Measurements from ENCODE around the gene NOCT. TPM values are rescaled to one million over a fixed set of nuclear protein-coding genes. Genes with fewer than 3 reads are reported as not detected.

Gene NOCT
- total and polyA plus RNA-seq, 2 donors (not counting 1 experiment from before 2014, with no cell fraction given): 2.6 to 3.8 TPM

DNA sequence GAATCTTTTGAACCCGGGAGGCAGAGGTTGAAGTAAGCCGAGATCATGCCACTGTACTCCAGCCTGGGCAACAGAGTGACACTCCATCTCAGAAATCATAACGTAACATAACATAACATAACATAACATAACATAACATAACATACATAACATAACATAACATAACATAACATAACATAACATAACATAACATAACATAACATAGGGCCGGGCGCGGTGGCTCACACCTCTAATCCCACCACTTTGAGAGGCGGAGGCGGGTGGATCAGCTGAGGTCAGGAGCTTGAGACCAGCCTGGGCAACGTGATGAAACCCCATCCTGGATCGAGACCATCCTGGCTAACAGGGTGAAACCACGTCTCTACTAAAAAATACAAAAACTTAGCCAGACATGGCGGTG lies 76.7 kb downstream of the NOCT start:
- Histone ChIP-seq H3K9me3 (ENCODE audit: control extremely low read depth in 1 of 3, control insufficient read depth in 2 of 3, insufficient read depth in 1 of 3, low read length in 2 of 3) (no peaks in the 10 kb centered on the region), H3K27me3 (replicated peaks in 1 of 4; ENCODE audit: control extremely low read depth in 1 of 4, control insufficient read depth in 3 of 4, insufficient read depth in 4 of 4, low read length in 3 of 4) (no peaks in the 10 kb centered on the region), H3K4me2 (replicated peaks; ENCODE audit: low read depth, low read length, poor library complexity, severe bottlenecking) (no peak overlapping the region), H2AFZ (ENCODE audit: insufficient read depth, low read depth, low read length, poor library complexity, severe bottlenecking) (no peak overlapping the region), H3K9ac (ENCODE audit: low read length) (no peak overlapping the region), H3K4me3 (ENCODE audit: control extremely low read depth in 1 of 5, extremely low read depth in 1 of 5, insufficient read depth in 1 of 5, low read depth in 2 of 5, low read length in 4 of 5) (no peak overlapping the region), H4K20me1 (ENCODE audit: control insufficient read depth, insufficient read depth, low read length, poor library complexity, severe bottlenecking) (no peaks in the 10 kb centered on the region), H3K4me1 (ENCODE audit: control insufficient read depth in 2 of 2, insufficient read depth in 2 of 2, low read length in 2 of 2) (no peaks in the 10 kb centered on the region), H3K79me2 (ENCODE audit: control insufficient read depth, insufficient read depth, low read length) (no peaks in the 10 kb centered on the region), H3K27ac (ENCODE audit: low read length in 2 of 2) (no peak overlapping the region), H3K36me3 (replicated peaks in 1 of 2; ENCODE audit: control extremely low read depth in 1 of 2, control insufficient read depth in 1 of 2, extremely low read depth in 1 of 2, insufficient read depth in 2 of 2, low read length in 1 of 2) (no peaks in the 10 kb centered on the region)
- Mint-ChIP-seq H3K9me3 (ENCODE audit: insufficient read depth) (no peaks in the 10 kb centered on the region), H3K4me1 (no peaks in the 10 kb centered on the region), H3K27me3 (no peaks in the 10 kb centered on the region), H3K27ac (no peak overlapping the region), H3K4me3 (no peak overlapping the region)
- POLR2A ChIA-PET: no interaction called here
- intact Hi-C loops (cut with micrococcal nuclease): no loop called here
- ATAC-seq (ENCODE audit: low read depth): no peak
- no peak for DNase-seq
- CTCF ChIA-PET: interaction anchor here (0.7 kb wide), 1 partner anchor 126 kb away, joined by 4 read pairs; no protein-coding TSS in a partner anchor
- WGBS (ENCODE audit: insufficient coverage): 86% methylated on average over 7 of the region's 12 CpGs
- no peak for TF ChIP-seq EZH2 (IDR thresholded peaks at IDR 0.05; ENCODE audit: borderline replicate concordance, insufficient read depth, low read depth, low read length, poor library complexity, severe bottlenecking)
- TF ChIP-seq, protein P1, sequence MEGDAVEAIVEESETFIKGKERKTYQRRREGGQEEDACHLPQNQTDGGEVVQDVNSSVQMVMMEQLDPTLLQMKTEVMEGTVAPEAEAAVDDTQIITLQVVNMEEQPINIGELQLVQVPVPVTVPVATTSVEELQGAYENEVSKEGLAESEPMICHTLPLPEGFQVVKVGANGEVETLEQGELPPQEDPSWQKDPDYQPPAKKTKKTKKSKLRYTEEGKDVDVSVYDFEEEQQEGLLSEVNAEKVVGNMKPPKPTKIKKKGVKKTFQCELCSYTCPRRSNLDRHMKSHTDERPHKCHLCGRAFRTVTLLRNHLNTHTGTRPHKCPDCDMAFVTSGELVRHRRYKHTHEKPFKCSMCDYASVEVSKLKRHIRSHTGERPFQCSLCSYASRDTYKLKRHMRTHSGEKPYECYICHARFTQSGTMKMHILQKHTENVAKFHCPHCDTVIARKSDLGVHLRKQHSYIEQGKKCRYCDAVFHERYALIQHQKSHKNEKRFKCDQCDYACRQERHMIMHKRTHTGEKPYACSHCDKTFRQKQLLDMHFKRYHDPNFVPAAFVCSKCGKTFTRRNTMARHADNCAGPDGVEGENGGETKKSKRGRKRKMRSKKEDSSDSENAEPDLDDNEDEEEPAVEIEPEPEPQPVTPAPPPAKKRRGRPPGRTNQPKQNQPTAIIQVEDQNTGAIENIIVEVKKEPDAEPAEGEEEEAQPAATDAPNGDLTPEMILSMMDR (IDR thresholded peaks at IDR 0.05): no peak

Small RNAs within 50 kb of the gene (small RNA-seq; reads per million reads assigned to genes)
- gene RNU6-531P (ENCODE audit: insufficient read length, low read depth, low replicate concordance): not detected

Other genes starting within 250 kb of the NOCT start
- 97.5 and 103 TPM in 2 replicates for gene ELF2, start 161.4 kb downstream of the NOCT start, total RNA-seq
- gene ELF2, start 161.4 kb downstream of the NOCT start, polyA plus RNA-seq: 25.1 and 31.4 TPM in 2 replicates

All from B cell (primary cell).